GM18520 (cell line): ENCODE results near the gene ZNHIT2.

Source experiments
- ATAC-seq: cut with Tn5 transposase; IDR thresholded peaks from one replicate; pipeline ENCODE4 v1.9.1; 2021; ENCODE audit not compliant: unreplicated experiment

Gene ZNHIT2

GRCh38 chr11:65078786-65079342, 38.6 kb downstream of the ZNHIT2 start:
- ATAC-seq = no peak

- ATAC-seq = no peak
These were observed 39.4 kb downstream of the ZNHIT2 start for GRCh38 chr11:65078151-65078550.

GRCh38 chr11:65077451-65077850, 40.0 kb downstream of the ZNHIT2 start:
- no peak for ATAC-seq

- no peak for ATAC-seq
These were observed 44.9 kb downstream of the ZNHIT2 start for GRCh38 chr11:65072631-65072966.

- ATAC-seq = no peak
These were observed 45.4 kb downstream of the ZNHIT2 start for GRCh38 chr11:65071907-65072630.

GRCh38 chr11:65069217-65069616, 48.3 kb downstream of the ZNHIT2 start:
- ATAC-seq = no peak

GRCh38 chr11:65067446-65067845, 50.1 kb downstream of the ZNHIT2 start:
- no peak for ATAC-seq

GRCh38 chr11:65066805-65067291, 50.7 kb downstream of the ZNHIT2 start:
- ATAC-seq = no peak
